GM19467 (cell line): Measurements from ENCODE around the gene MAD1L1.

Source experiments
- ATAC-seq: cut with Tn5 transposase; IDR thresholded peaks from one replicate; pipeline ENCODE4 v1.9.1; 2021; ENCODE audit warnings: mild to moderate bottlenecking, moderate library complexity; ENCODE audit not compliant: unreplicated experiment

MAD1L1 gene

DNA sequence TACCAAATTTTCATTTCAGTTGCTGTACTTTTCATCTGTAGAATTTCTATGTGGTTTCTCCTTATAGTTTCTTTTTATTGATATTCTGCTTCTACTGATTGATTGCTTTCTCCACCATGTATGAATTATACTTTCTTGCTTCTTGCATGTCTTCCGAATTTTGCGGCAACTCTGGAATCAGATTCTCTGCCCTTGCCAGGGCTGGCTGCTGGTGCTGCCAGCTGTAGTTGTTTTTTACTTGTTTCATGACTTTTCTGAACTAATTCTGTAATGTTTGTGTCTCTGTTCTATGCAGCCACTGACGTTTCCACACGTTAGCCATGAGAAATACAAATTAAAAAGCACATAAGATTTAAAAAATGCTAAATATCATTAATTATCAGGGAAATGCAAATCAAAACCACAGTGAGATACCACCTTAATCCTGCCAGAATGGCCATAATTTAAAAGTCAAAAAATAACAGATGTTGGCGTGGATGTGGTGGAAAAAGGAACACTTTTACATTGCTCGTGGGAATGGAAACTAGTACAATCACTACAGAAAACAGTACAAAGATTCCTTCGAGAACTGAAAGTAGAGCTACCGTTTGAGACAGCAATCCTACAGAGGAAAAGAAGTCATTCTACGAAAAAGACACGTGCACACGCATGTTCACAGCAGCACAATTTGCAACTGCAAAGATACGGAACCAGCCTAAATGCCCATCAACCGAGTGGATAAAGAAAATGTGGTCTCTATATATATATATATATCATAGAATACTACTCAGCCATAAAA is 51.5 kb downstream of the MAD1L1 start:
- no peak for ATAC-seq

GRCh38 chr7:2180081-2180480 is 52.7 kb downstream of the MAD1L1 start:
- ATAC-seq, result no peak

DNA sequence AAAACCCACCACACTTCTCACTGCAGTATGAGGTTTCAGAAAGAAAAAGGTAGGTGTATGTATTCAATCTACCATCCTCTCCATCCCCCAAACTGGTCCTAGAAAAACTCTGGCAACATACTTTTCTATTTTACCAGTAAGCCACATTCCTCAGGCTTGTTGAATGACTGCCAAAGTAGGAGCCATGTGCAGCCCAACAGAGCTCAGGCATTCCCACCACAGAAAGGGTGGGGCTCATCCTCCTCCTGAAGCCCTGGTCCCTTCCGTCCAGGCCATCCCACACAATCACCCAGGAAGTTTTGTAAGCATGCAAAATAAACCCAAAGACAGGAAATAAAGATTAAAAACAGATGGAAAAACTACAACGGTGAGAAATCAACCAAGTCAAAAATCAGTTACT is 57.2 kb downstream of the MAD1L1 start:
- no peak for ATAC-seq

DNA sequence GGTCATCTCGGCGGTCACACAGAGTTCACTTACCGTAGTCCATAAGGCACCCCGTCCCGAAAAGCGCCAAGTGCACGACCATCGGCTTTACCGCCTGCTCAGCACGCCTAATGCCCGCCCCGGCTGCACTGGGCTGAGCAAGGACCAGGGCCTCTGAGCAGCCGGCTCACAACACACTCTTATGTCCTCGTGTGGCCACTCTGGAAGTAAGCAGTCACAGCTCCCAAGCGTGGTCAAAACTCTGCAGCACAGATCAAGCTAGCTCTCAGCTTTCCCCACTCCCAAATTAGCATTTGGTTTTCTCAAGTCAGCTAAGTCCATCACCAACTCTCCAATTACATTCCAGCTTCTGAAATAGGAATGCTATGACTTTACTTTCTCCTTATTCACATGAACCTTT is 57.7 kb downstream of the MAD1L1 start:
- ATAC-seq, result no peak

- no peak for ATAC-seq
These were observed 59.4 kb downstream of the MAD1L1 start for GRCh38 chr7:2173189-2173827.

GRCh38 chr7:2172311-2173188 is 60.2 kb downstream of the MAD1L1 start:
- no peak for ATAC-seq

- no peak for ATAC-seq
These were observed 60.9 kb downstream of the MAD1L1 start for GRCh38 chr7:2171855-2172254.

- no peak for ATAC-seq
These were observed 61.9 kb downstream of the MAD1L1 start for GRCh38 chr7:2170576-2171521.

- no peak for ATAC-seq
These were observed 62.7 kb downstream of the MAD1L1 start for GRCh38 chr7:2169923-2170575.

- ATAC-seq, result no peak
These were observed 64.0 kb downstream of the MAD1L1 start for GRCh38 chr7:2168615-2169311.

- ATAC-seq, result no peak
These were observed 66.0 kb downstream of the MAD1L1 start for GRCh38 chr7:2166625-2167280.

DNA sequence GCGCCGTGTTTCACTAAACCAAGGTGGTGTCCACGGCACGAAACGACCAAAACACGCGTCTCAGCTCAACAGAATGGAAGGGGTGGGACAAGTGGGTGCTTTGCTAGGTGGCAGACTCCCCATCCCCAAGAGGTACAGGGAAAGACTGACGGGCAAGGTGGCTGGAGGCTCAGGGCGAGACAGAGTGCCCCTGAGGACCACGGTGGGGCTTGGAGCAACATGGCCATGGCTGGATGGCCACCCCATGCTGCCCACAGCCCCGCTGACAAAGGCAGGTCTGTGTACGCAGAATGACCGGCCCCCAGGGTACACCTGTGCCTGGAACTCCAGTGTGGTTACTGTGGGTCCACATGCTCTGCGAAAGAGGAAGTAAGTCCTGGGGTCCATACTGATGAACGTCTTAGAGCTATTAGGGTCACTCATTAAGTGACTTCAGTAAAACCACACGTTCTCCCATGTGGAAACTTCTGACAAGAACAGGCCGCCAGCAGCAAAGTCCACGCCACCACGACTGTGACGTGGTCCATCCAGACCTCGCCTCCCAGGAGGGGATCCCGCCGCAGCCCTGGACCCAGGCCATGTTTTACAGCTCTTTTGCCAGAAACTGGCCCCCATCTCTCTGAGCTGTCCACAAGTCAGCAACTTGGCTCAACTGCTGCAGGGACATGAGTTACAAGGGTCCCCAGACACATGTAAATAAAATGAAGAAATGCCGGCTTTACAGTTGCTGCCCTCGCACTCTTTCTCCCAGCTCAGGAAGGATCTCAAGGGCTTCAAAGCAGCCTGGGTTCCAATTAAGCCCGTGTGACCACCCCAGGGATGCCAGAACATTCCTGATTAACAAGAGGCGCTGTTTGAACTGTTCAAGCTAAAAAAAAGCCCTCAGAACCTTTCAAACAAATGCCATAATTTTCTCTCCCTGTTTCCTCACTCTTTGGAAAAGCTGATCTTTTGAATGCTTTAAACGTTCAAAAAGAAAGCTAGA is 66.8 kb downstream of the MAD1L1 start:
- no peak for ATAC-seq

DNA sequence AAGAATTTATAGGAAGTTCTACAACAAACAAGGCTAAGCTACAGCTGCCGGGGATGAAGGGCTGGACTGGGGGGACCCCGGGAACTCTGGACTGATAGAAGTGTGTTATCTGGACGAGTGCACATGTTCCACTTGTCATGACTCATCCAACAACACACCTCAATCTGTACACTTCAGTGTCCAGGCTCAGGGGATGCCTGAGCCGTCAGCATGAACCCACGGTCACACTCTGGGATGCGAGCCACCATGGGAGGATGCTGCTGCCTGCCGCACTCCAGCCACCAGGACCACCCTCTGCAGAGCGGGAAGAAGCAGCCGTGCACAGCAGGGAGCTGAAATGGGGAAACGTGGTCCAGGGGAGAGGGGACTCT is 67.5 kb downstream of the MAD1L1 start:
- no peak for ATAC-seq

DNA sequence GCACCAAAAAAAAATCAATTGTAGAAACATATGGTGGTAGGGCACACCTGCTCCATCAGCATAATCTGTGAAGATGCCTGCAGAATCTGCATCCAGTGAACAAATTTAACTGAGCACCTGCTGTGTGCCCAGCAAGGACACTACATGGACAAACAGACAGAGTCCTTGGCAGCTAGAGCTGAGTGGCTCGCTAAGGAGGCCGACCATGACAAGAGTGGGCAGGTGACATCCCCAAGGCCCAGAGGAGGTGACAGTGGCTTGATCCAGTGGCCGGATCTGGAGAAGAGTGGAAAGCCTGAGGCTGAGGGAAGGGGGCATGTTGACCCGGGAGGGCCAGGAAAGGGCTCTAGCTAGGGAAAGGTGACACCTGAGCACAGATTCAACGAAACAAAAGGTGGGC is 68.1 kb downstream of the MAD1L1 start:
- ATAC-seq, result no peak

- ATAC-seq, result no peak
These were observed 68.9 kb downstream of the MAD1L1 start for GRCh38 chr7:2163600-2164555.

GRCh38 chr7:2162959-2163358 is 69.8 kb downstream of the MAD1L1 start:
- ATAC-seq, result no peak
